Neural cell (in vitro differentiated cells): ENCODE measurements around the gene RYR2. TPM values are rescaled to one million over a fixed set of nuclear protein-coding genes. Genes with fewer than 3 reads are reported as not detected.

Source experiments
- H2AFZ ChIP-seq: fragments of 200-600, 300-800 bp; sonication (generic), shearing (Covaris generic); 2 replicates; pipeline ENCODE4 v1.6.0; 2014; ENCODE audit warnings: low read depth, mild to moderate bottlenecking, antibody characterized with exemption, low read length, moderate library complexity
- H3F3A ChIP-seq: fragments of 200-600 bp; shearing (Covaris generic); 2 replicates; pipeline ENCODE4 v1.6.1; 2016; ENCODE audit warnings: mild to moderate bottlenecking, moderate library complexity, mixed read lengths, antibody characterized with exemption, low read length; ENCODE audit not compliant: insufficient read depth, poor library complexity, severe bottlenecking
- H3K27ac ChIP-seq: fragments of 200-600, 300-800 bp; sonication (generic), shearing (Covaris generic); 2 replicates; pipeline ENCODE4 v1.5.1; 2014; ENCODE audit warnings: mild to moderate bottlenecking, low read length, moderate library complexity
- H3K27me3 ChIP-seq: fragments of 300-800, 200-600 bp; sonication (generic), shearing (Covaris generic); 2 replicates; pipeline ENCODE4 v1.6.0; 2014; ENCODE audit warnings: mild to moderate bottlenecking, low read depth, low read length, moderate library complexity; ENCODE audit not compliant: insufficient read depth
- H3K36me3 ChIP-seq: fragments of 300-800, 200-600 bp; sonication (generic), shearing (Covaris generic); 2 replicates; pipeline ENCODE4 v1.5.1; 2014; ENCODE audit warnings: mild to moderate bottlenecking, antibody characterized with exemption, low read length, moderate library complexity; ENCODE audit not compliant: insufficient read depth
- H3K4me2 ChIP-seq: fragments of 300-800, 200-600 bp; sonication (generic), shearing (Covaris generic); 2 replicates; pipeline ENCODE4 v1.6.0; 2014; ENCODE audit warnings: mild to moderate bottlenecking, low read length
- H3K4me3 ChIP-seq: fragments of 300-800, 200-600 bp; sonication (generic), shearing (Covaris generic); 2 replicates; pipeline ENCODE4 v1.5.1; 2014; ENCODE audit warnings: mild to moderate bottlenecking, low read length, moderate library complexity
- H3K79me2 ChIP-seq: fragments of 200-600 bp; shearing (Covaris generic); replicated peaks from 2 replicates; pipeline ENCODE4 v1.6.0; 2014; ENCODE audit warnings: mild to moderate bottlenecking, low read length, moderate library complexity; ENCODE audit not compliant: insufficient read depth
- H3K9ac ChIP-seq: fragments of 300-800, 200-600 bp; sonication (generic), shearing (Covaris generic); 2 replicates; pipeline ENCODE4 v1.6.1; 2016; ENCODE audit warnings: mild to moderate bottlenecking, low read length, mixed read lengths
- H3K9me2 ChIP-seq: fragments of 200-600 bp; shearing (Covaris generic); 2 replicates; pipeline ENCODE4 v1.6.1; 2016; ENCODE audit warnings: mild to moderate bottlenecking, low read length, mixed read lengths; ENCODE audit not compliant: insufficient read depth
- H3K9me3 ChIP-seq: fragments of 200-600, 300-800 bp; sonication (generic), shearing (Covaris generic); 2 replicates; pipeline ENCODE4 v1.6.1; 2016; ENCODE audit warnings: mild to moderate bottlenecking, mixed run types, low read length, moderate library complexity, mixed read lengths
- H4K20me1 ChIP-seq: fragments of 200-600 bp; shearing (Covaris generic); 2 replicates; pipeline ENCODE4 v1.6.1; 2016; ENCODE audit warnings: mild to moderate bottlenecking, mixed run types; ENCODE audit not compliant: insufficient read depth
- EP300 ChIP-seq: fragments of 450-650 bp; conservative IDR thresholded peaks from 2 replicates; pipeline ENCODE4 v1.6.1; 2014; ENCODE audit warnings: antibody characterized with exemption, mild to moderate bottlenecking, moderate library complexity; ENCODE audit not compliant: poor library complexity, severe bottlenecking
- EZH2 ChIP-seq: fragments of 200-600, 300-800 bp; shearing (Covaris generic), sonication (generic); IDR thresholded peaks from 2 replicates; pipeline ENCODE4 v1.6.1; 2014; ENCODE audit warnings: antibody characterized with exemption, low read length, borderline replicate concordance, mild to moderate bottlenecking; ENCODE audit not compliant: insufficient read depth, poor library complexity, severe bottlenecking
- MXI1 ChIP-seq: fragments of 450-650 bp; conservative IDR thresholded peaks from 2 replicates; pipeline ENCODE4 v1.6.1; 2014; ENCODE audit warnings: antibody characterized with exemption, mild to moderate bottlenecking; ENCODE audit not compliant: poor library complexity, severe bottlenecking
- POLR2AphosphoS5 ChIP-seq: IDR thresholded peaks from 2 replicates; pipeline ENCODE4 v1.6.1; 2012
- RAD21 ChIP-seq: fragments of 450-650 bp; conservative IDR thresholded peaks from 2 replicates; pipeline ENCODE4 v1.6.1; 2014; ENCODE audit warnings: antibody characterized with exemption, mild to moderate bottlenecking, moderate library complexity
- SMC3 ChIP-seq: fragments of 450-650 bp; conservative IDR thresholded peaks from 2 replicates; pipeline ENCODE4 v1.6.1; 2014; ENCODE audit warnings: antibody characterized with exemption, mild to moderate bottlenecking, moderate library complexity; ENCODE audit not compliant: poor library complexity
- TAF1 ChIP-seq: IDR thresholded peaks from 2 replicates; pipeline ENCODE4 v1.6.1; 2012; ENCODE audit warnings: low read depth
- polyA plus RNA-seq: library from polyadenylated mRNA; depleted of rRNA; stranded (reverse); fragments of >200 nt; gene quantifications from 2 replicates; pipeline ENCODE4 v1.2.3, GENCODE V29; 2014
- TF ChIP-seq, protein P1 (sequence below): IDR thresholded peaks from 2 replicates; pipeline ENCODE4 v1.6.1; 2012; ENCODE audit warnings: borderline replicate concordance
- TF ChIP-seq, protein P2 (sequence below): fragments of 450-650 bp; IDR thresholded peaks from 2 replicates; pipeline ENCODE4 v1.5.1; 2014; ENCODE audit warnings: antibody characterized with exemption, mild to moderate bottlenecking, moderate library complexity; ENCODE audit not compliant: poor library complexity, severe bottlenecking

The RYR2 gene
- polyA plus RNA-seq, 1 donor from 2014 or later, result 3.8 TPM

DNA sequence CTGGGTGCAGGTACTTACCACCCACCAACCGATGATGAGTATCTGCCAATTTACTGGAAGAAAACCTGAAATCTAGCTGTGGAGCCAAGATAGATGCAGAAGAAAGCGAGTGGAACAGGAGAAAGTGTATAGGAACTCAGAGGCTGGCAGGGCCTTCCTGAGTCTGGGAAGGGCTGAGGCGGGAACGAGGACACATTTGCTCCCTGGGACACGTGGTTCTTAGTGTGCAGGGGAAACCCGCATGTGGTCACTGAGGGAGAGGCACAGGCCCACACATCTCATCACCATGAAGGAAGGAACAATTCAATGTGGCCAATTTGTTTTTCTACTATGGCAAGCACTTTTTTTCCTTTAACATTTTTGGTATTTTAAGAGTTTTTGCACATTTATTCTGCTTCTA, 8.2 kb downstream of the RYR2 start:
- Histone ChIP-seq H3K79me2 (no peaks in the 10 kb centered on the region), H3K9me3 (no peaks in the 10 kb centered on the region), H3F3A (no peaks in the 10 kb centered on the region), H3K9me2 (no peaks in the 10 kb centered on the region), H3K36me3 (no peaks in the 10 kb centered on the region), H3K4me2 (no peak overlapping the region), H3K9ac (no peak overlapping the region), H2AFZ (no peak overlapping the region), H3K27ac (no peak overlapping the region), H3K4me3 (no peak overlapping the region), H4K20me1 (no peaks in the 10 kb centered on the region), H3K27me3 (peaks cover 21% of the 10 kb centered on the region)
- TF ChIP-seq TAF1 (no peak), MXI1 (no peak), RAD21 (no peak), SMC3 (no peak), EP300 (no peak)
- TF ChIP-seq, protein P1, sequence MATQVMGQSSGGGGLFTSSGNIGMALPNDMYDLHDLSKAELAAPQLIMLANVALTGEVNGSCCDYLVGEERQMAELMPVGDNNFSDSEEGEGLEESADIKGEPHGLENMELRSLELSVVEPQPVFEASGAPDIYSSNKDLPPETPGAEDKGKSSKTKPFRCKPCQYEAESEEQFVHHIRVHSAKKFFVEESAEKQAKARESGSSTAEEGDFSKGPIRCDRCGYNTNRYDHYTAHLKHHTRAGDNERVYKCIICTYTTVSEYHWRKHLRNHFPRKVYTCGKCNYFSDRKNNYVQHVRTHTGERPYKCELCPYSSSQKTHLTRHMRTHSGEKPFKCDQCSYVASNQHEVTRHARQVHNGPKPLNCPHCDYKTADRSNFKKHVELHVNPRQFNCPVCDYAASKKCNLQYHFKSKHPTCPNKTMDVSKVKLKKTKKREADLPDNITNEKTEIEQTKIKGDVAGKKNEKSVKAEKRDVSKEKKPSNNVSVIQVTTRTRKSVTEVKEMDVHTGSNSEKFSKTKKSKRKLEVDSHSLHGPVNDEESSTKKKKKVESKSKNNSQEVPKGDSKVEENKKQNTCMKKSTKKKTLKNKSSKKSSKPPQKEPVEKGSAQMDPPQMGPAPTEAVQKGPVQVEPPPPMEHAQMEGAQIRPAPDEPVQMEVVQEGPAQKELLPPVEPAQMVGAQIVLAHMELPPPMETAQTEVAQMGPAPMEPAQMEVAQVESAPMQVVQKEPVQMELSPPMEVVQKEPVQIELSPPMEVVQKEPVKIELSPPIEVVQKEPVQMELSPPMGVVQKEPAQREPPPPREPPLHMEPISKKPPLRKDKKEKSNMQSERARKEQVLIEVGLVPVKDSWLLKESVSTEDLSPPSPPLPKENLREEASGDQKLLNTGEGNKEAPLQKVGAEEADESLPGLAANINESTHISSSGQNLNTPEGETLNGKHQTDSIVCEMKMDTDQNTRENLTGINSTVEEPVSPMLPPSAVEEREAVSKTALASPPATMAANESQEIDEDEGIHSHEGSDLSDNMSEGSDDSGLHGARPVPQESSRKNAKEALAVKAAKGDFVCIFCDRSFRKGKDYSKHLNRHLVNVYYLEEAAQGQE, result no peak

DNA sequence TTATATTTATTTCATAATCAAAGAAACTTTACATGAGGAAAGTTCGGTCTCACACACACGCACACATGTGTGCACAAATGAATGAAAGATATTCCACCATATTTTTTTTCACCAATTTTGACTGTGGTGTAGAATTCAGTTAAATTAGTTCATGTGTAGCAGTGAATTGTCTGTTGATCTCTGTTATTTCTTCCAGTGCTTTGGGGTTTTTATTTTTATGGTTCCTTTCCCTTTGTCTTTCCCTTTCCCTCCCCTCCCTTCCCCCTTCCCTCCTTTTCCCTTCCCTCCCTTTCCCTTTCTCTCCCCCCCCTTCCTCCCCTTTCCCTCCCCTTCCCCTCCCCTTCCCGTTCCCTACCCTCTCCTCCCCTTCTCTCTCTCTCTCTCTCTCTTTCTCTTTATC, 8.9 kb downstream of the RYR2 start:
- TF ChIP-seq EZH2, result no peak
- TF ChIP-seq SMC3, result no peak
- TF ChIP-seq TAF1, result no peak
- TF ChIP-seq EP300, result no peak
- TF ChIP-seq POLR2AphosphoS5, result no peak
- TF ChIP-seq, protein P1, result no peak
- TF ChIP-seq, protein P2, sequence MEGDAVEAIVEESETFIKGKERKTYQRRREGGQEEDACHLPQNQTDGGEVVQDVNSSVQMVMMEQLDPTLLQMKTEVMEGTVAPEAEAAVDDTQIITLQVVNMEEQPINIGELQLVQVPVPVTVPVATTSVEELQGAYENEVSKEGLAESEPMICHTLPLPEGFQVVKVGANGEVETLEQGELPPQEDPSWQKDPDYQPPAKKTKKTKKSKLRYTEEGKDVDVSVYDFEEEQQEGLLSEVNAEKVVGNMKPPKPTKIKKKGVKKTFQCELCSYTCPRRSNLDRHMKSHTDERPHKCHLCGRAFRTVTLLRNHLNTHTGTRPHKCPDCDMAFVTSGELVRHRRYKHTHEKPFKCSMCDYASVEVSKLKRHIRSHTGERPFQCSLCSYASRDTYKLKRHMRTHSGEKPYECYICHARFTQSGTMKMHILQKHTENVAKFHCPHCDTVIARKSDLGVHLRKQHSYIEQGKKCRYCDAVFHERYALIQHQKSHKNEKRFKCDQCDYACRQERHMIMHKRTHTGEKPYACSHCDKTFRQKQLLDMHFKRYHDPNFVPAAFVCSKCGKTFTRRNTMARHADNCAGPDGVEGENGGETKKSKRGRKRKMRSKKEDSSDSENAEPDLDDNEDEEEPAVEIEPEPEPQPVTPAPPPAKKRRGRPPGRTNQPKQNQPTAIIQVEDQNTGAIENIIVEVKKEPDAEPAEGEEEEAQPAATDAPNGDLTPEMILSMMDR, result no peak
- no peak for TF ChIP-seq RAD21
- no peak for TF ChIP-seq MXI1
- Histone ChIP-seq H3K9me3 (no peaks in the 10 kb centered on the region), H3K36me3 (no peaks in the 10 kb centered on the region), H3K79me2 (no peaks in the 10 kb centered on the region), H3K9ac (no peak overlapping the region), H3K4me2 (no peak overlapping the region), H3K4me3 (no peak overlapping the region), H3F3A (no peaks in the 10 kb centered on the region), H4K20me1 (no peaks in the 10 kb centered on the region), H3K27ac (no peak overlapping the region), H3K27me3 (peaks cover 13% of the 10 kb centered on the region), H3K9me2 (no peaks in the 10 kb centered on the region), H2AFZ (no peak overlapping the region)
